ENCODE measurements around the gene MARCHF9.
"Not testable (repeated sequence)": the region's sequence is repeated elsewhere in the genome, so short reads cannot be mapped to it uniquely, and the experiment has no call there.

MARCHF9 gene

GRCh38 chr12:57772429-57773322, 17.8 kb downstream of the MARCHF9 start, which contains the start of gene EEF1AKMT3:
TSS of gene EEF1AKMT3 (plus strand) at chr12:57772614. CDS start at chr12:57772725, 111 bp downstream.
- DNase-seq: no peak

- not testable (repeated sequence) for DNase-seq
Measured at GRCh38 chr12:57774634-57775033, 19.7 kb downstream of the MARCHF9 start.

GRCh38 chr12:57775044-57775443, 20.1 kb downstream of the MARCHF9 start:
- no peak for DNase-seq

GRCh38 chr12:57775563-57776246, 20.8 kb downstream of the MARCHF9 start:
- DNase-seq: no peak

- no peak for DNase-seq
Measured at GRCh38 chr12:57776247-57776587, 21.3 kb downstream of the MARCHF9 start.

- no peak for DNase-seq
Measured at GRCh38 chr12:57777367-57777766, 22.5 kb downstream of the MARCHF9 start.

GRCh38 chr12:57777911-57778310, 23.0 kb downstream of the MARCHF9 start:
- no peak for DNase-seq

GRCh38 chr12:57779736-57780135, 24.8 kb downstream of the MARCHF9 start:
- no peak for DNase-seq

- no peak for DNase-seq
Measured at GRCh38 chr12:57780284-57780897, 25.5 kb downstream of the MARCHF9 start.

- DNase-seq: no peak
Measured at GRCh38 chr12:57781244-57781643, 26.3 kb downstream of the MARCHF9 start.

GRCh38 chr12:57781801-57782200, 26.9 kb downstream of the MARCHF9 start:
- no peak for DNase-seq

GRCh38 chr12:57782243-57782607, 27.3 kb downstream of the MARCHF9 start:
- no peak for DNase-seq

GRCh38 chr12:57782608-57783465, 27.9 kb downstream of the MARCHF9 start, which contains the start of gene TSFM:
TSS of gene TSFM (plus strand) at chr12:57782787. CDS start at chr12:57782802, 15 bp downstream.
- DNase-seq: peak; percentile 39

GRCh38 chr12:57783466-57783801, 28.5 kb downstream of the MARCHF9 start:
- DNase-seq: no peak

- no peak for DNase-seq
Measured at GRCh38 chr12:57783861-57784260, 29.0 kb downstream of the MARCHF9 start.

GRCh38 chr12:57793920-57794319, 39.0 kb downstream of the MARCHF9 start:
- DNase-seq: no peak

- DNase-seq: no peak
Measured at GRCh38 chr12:57795354-57795753, 40.5 kb downstream of the MARCHF9 start.

GRCh38 chr12:57796996-57797395, 42.1 kb downstream of the MARCHF9 start:
- no peak for DNase-seq

- DNase-seq: no peak
Measured at GRCh38 chr12:57797933-57798332, 43.0 kb downstream of the MARCHF9 start.

GRCh38 chr12:57800965-57801364, 46.1 kb downstream of the MARCHF9 start:
- no peak for DNase-seq

GRCh38 chr12:57802607-57803006, 47.7 kb downstream of the MARCHF9 start:
- no peak for DNase-seq

GRCh38 chr12:57803319-57803893, 48.5 kb downstream of the MARCHF9 start:
- DNase-seq: peak; percentile 16
